GOT3 (cell line): ENCODE measurements around the gene RILPL1.

ENCODE experiments used
- DNase-seq: peaks from one replicate; lab custom pipeline; 2025; ENCODE audit warnings: mixed read lengths; lab: John Stamatoyannopoulos, UW

The RILPL1 gene

DNA sequence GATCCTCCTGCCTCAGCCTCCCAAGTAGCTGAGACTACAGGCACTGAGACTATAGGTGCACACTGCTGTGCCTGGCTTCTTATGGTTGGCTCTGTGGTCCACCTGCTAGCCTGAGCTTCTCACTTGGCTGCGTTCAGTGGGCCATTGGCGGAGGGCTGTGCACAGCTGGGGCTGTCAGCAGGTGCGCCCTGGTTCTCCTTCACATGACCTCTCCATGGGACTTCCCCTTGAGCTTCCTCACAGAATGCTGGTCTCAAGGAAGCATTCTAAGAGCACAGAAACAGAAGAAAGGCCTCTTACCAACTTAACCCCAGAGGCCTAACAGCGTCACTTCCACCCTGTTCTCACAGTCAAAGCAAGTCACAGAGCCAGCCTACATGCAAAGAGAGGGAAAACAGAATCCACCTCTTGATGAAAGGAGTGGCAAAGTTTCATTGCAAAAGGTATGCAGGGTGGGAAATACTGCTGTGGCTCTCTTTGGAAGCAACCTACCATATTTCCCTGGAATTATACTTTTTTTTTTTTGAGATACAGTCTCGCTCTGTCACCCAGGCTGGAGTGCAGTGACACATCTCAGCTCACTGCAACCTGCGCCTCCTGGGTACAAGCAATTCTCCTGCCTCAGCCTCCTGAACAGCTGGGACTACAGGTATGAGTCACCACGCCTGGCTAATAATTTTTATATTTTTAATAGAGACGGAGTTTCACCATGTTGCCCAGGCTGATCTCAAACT, 106.3 kb downstream of the RILPL1 start:
- DNase-seq, result no peak

- no peak for DNase-seq
Measured at GRCh38 chr12:123421314-123421713, 112.2 kb downstream of the RILPL1 start.
